NOMO-1 treated with dmso at 0.1 percent for 144 hours (cell line): ENCODE data around the gene LMNTD2.

Source experiments
- DNase-seq: peaks from one replicate; lab custom pipeline; 2025; ENCODE audit not compliant: unreplicated experiment; lab: John Stamatoyannopoulos, UW

LMNTD2 gene

DNA sequence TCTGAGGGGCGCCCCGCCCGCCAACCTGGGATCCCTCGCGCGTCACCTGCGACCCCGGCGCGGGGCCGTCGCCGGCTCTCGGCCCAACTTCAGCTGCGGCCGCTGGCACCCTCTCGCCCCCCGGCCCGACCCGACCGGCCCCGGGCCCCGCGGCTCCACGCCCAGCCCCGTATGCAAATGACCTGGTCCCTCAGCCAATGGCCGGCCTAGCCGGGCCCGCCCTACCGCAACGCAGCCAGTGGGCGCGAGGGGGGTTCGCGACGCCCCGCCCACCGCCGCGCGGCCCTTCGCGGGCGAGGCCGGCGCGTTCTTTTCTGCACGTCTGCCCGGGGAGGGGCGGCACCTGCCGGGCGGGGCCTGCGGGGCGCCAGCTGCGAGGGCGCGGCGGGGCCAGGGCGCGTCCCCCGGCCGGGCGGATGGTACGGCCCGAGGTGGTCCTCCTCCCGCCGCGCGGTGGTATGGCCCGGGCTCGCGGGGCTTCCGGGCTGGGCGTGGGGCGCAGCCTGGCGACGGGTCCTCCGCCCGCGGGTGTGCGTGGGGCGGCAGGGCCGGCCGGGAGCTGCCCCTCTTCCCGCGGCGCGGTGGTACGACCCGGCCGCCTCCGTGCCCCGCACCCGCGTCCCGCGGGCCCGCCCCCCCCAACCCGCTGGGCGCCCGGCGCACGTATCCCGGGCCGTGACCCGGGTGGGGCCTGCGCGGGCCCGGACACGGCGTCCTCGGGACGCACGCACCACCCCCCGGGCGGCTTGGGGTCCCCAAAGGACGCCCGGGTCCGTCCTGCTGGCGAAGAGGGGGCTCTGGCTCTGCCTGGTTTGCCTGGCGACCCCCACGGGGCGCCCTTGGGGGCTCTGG, 8.0 kb upstream of the LMNTD2 start:
- peak; percentile 90 for DNase-seq

DNA sequence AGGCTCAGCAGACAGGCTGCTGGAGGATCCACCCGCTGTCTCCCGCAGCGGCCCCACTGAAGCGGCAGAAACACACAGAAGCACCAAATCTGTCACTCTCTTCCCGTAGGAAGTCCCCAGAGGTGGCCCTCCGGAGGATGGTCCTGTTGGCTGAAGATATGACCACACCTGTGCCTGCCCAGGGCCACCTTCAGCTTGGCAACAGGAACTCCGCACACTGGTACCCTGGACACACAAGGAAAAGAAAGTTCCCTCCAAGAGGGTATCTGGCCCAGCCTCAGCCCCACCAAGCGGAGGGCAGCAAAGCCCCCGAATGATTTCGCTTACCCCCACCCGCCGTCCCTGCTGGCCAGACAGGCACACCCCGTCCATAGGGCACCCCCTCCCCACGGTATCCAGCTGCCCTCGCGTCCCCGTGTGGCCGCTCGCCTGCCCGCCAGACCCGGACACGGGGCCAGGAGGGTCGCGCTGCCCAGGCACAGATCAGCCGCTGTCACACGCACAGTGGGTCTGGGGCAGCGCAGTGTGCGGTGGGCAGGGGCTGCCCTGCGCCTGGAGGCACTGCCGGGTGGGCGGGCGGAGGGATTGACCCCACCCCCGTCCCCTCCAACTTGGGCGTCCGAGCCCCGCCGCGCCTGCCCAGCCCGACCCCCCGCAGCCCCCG, 7.2 kb upstream of the LMNTD2 start:
- DNase-seq = no peak

DNA sequence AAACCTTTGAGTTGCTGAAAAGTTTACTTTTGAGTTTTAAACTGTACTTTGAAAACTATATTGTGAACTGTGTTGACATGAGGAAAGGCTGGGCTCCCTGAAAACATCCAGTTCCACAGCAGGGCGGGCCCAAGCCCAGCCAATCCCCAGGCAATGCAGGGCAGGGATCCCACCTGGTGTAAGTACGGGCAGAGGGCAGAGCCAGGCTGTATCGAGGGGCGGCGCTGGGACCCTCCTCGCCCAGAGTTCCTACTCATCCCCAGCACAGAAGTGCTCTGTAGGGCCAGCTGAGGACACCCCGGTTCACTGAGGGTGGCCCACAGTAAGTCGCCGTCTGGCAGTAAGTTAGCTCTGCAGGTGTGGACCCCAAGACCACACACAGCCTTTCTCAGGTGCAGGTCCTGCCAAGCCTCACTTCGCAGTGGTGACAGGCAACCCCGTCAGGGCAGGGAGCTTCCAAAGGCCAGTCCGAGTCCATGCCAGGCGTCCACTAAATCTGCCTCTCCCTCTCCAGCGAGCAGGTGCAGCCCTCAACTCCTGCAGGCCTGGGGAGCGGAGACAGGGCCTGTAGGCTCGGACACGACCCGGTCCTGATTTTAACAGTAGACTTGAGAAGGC, 6.6 kb upstream of the LMNTD2 start:
- no peak for DNase-seq

DNA sequence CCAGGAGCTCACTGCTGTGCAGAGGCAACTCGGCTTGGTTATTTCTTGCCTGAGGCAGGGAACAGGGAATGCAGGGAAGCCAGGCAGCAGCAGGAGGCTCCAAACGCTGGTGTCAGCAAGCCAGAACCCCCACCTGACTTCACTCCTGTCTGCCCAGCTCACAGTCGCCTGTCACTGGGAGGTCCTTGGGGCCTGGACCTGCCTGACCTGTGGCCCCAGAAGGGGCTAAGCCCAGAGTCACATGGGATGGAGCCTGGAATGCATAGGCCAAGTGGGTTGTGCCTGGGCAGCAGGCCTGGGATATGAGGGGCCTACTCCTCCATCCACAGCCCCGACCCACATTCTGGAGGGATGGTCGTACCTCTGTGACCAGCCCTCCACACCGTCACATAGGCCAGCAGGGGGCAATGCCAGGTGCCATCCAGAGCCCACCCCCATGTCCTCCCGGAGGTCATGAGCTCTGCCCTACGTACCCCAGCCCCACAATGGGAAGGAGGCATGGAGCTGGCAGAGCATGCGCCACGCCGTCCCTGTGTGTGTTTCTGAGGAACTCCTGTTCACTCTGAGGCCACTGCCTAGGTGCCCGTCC, 5.5 kb upstream of the LMNTD2 start:
- DNase-seq = no peak

DNA sequence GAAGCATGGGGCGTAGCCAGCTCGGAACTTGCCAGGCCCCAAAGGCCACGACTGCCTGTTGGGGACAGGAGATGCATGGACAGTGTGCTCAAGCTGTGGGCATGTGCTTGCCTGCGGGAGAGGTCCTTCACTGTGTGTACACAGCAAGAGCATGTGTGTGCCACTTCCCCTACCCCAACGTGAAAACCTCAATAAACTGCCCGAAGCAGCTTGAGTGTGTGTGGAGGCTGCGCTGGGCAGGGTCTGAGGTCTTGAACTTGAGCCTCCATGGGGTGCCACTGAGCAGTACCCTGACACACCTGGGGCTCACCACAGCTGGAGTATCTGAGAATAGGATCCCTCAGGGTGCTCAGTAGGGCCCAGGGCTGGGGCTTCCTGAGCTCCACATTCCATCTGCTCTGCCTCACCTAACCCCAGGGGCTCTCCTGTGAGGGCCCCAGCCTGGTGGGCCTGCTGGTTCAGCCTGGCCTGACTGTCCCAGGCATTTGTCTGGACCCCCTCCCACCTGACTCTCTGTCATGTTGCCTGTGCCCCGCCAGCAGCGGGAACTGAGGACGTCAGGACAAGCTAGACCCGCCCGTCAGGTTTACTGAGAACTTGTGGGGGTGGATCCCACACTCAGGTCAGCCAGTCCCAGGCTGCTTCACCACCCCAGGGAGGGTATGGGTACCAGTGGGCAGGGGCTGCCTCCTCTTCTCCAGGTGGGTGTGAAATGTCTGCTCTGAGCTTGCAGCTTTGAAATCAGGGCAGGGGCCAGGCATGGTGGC, 3.5 kb upstream of the LMNTD2 start:
- DNase-seq = no peak

DNA sequence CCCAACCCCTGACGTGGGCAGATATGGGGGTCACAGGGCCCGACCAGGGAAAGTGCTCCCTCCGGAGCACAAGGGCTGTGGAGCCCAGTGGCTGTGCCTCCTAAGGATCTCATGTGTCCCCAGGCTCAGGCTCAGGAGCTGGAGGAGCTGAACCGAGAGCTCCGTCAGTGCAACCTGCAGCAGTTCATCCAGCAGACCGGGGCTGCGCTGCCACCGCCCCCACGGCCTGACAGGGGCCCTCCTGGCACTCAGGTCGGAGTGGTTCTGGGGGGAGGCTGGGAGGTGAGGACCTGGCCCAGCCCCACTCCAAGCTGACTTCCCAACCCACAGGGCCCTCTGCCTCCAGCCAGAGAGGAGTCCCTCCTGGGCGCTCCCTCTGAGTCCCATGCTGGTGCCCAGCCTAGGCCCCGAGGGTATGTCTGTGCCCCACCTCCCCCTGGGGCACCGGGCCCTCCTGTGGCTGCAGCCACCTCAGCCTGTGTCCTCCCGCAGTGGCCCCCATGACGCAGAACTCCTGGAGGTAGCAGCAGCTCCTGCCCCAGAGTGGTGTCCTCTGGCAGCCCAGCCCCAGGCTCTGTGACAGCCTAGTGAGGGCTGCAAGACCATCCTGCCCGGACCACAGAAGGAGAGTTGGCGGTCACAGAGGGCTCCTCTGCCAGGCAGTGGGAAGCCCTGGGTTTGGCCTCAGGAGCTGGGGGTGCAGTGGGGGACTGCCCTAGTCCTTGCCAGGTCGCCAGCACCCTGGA, 2.7 kb upstream of the LMNTD2 start:
- no peak for DNase-seq

DNA sequence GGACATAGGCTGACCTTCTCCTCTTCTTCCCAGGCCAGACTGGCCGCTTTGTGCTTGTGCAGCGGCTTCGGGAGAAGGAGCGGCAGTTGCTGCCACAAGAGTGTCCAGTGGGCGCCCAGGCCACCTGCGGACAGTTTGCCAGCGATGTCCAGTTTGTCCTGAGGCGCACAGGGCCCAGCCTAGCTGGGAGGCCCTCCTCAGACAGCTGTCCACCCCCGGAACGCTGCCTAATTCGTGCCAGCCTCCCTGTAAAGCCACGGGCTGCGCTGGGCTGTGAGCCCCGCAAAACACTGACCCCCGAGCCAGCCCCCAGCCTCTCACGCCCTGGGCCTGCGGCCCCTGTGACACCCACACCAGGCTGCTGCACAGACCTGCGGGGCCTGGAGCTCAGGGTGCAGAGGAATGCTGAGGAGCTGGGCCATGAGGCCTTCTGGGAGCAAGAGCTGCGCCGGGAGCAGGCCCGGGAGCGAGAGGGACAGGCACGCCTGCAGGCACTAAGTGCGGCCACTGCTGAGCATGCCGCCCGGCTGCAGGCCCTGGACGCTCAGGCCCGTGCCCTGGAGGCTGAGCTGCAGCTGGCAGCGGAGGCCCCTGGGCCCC, 1.6 kb upstream of the LMNTD2 start:
- DNase-seq = no peak

DNA sequence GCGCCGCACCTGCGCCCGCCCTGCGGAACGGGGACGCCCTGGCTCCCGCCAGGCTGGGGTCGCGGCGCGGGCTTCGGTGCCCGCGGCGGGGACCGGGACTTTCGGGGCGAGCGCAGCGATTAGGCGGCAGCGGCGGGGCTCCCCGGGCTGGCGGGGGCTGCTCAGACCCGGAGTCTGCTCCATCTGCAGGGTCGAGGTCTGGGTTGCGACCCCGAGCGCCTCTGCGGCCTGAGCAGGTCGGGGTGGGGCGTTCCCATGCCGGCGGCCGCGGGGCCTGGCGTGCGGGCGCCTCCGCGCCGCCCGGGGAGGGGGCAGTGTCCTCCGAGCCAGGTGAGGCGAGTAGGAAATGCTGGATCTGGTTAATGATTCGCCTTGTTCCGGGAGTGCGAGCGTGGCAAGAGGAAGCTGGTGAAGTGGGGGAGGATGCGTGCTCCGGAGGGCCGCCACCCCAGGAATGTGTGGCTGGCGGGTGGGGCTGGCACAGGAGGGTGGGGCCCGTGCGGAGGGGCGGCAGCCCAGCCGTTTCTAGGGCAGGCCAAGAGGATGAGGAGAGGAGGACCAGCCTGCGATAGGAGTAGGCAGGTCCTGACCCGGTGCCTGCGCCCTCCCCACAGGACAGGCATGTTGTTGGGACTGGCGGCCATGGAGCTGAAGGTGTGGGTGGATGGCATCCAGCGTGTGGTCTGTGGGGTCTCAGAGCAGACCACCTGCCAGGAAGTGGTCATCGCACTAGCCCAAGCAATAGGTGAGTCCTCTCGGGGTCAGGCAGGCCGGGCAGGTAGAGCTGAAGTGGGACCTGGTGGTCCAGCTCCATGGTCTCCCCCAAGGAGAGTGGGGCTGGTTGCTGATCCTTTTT, 838 bp upstream of the LMNTD2 start:
- DNase-seq = peak; percentile 28

DNA sequence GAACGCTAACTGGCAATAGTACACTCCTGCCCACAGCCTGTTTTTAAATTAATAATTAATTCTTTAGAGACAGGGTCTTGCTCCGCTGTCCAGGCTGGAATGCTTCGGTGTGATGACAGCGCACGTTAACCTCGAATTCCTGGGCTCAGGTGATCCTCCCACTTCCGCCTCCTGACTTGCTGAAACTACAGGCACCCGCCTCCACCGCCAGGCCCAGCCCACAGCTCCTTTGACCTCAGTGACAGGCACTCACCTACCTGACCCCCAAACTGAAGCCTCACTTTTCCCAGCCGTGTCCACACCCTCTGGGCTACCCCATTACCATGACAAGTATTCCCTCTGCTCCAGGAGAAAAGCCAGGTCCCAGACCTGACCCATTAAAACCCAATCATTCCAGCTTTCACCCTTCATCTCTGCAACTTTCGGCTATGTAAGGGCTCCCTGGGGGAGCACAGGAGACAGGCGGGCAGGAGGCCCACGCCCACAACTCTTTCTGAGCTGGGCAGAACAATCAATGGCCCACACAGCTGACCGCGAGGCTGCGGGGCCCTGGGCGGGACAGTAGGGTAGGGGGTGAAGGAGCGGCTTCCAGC, 730 bp downstream of the LMNTD2 start:
- DNase-seq = no peak

DNA sequence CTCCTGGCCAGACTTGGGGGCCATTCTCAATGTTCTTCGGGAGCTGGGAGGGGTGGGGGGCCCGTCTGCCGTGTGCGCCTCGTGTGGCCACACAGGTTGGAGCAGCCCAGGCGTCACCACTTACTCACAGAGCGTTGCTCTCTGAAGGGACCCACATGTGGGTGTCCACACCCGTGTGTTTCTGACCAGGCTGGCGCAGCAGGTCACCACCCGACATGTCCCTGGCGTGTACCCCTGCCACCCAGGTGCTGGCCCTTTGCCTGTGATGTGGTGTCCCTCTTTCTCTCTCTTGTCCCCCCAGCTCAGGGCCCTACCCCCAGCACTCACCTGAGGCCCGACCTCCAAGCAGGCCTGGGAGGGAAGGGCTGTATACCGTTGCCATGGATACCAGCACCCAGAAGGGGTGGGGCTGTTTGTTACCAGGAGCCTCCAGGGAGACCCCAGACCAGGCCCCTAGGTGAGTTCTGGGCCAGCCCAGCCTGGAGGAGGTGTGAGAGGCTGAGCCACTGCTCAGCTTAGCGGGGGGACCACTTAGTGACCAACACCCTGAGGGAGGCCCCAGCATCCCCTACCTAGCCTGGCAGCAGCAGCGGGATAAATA, 1.4 kb downstream of the LMNTD2 start:
- DNase-seq = no peak

DNA sequence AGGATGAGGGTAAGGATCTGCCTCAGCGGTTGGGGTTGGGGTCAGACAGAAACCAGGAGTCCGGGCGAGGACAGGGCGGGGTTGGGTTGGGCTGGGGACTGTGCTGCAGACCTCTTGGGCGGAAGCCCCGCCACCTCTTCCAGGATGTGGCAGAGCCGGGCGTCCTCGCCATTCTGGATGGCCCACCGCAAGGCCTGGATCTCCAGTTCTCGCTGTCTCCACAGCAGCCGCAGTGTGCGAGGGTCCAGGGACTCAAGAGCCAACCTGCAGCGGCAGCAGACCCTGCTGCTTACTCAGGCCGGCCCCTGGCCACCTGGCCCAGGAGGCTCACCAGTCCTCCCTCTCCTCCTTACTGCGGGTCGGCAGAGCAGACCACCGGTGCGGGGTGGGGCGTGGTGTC, 2.0 kb downstream of the LMNTD2 start:
- DNase-seq = no peak

DNA sequence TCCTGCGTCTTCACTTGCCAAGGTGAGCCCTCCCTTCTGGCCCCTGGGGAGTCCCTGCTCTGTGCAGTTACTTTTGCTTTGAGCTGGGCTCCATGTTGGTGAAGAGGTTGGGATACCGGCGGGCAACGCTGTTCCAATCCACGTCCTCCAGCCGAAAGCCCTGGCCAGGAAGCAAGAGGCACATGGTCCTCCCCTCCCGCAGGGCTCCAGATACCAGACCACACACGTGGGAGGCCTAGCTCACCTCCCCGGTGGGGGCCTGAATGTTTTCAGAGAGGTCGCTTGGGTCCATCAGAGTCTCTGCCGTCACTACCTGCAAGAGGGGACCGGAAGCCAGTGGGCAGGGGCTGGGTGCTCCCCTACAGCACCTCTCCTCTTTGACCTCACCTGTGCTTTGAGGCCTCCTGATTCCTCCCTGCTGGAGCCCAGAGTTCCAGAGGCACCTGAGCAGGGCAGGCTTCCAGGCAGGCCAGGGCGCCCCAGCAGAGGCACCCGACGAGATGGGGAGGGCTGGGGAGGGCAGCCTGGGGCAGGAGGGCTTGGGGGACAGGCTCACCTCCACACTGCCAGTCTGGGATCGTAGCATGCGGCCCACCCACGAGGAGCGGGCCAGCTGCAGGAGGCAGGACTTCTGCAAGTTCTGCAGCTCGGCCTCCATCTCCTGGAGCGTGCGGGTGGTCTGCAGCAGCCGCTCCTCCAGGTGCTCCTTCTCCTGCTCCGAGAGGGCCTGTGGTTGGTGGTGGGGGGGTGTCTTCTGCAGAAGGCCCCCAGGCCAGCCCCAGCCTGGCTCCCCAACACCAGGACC, 3.0 kb downstream of the LMNTD2 start:
- DNase-seq = no peak

DNA sequence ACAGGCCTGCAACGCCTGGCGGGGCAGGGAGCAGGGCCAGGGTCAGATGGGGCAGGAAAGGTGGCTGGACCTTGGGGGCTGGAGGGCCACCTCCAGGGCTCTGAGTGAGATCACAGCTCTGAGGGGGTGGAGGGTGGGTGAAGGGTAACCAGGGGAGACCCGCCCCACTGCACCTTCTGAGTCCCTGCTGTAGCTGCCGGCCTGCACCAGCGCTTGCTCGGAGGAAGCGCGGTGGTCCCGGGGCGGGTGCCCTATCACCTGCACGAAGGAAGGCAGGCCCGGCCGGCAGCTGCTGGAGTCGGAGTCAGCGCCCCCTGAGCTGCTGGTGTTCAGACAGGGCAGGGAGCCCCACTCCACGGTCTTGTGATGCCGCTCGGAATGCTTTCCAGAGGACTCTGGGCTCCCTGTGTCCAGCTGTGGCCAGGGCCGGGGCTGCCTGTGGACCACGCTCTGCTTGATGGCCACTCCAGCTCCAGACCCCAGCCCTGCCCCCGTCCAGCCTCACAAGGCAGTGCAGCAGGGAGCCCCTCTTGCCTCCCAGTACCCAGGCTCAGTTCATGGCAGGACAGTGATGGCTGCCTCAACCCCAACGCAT, 3.8 kb downstream of the LMNTD2 start:
- DNase-seq = no peak

DNA sequence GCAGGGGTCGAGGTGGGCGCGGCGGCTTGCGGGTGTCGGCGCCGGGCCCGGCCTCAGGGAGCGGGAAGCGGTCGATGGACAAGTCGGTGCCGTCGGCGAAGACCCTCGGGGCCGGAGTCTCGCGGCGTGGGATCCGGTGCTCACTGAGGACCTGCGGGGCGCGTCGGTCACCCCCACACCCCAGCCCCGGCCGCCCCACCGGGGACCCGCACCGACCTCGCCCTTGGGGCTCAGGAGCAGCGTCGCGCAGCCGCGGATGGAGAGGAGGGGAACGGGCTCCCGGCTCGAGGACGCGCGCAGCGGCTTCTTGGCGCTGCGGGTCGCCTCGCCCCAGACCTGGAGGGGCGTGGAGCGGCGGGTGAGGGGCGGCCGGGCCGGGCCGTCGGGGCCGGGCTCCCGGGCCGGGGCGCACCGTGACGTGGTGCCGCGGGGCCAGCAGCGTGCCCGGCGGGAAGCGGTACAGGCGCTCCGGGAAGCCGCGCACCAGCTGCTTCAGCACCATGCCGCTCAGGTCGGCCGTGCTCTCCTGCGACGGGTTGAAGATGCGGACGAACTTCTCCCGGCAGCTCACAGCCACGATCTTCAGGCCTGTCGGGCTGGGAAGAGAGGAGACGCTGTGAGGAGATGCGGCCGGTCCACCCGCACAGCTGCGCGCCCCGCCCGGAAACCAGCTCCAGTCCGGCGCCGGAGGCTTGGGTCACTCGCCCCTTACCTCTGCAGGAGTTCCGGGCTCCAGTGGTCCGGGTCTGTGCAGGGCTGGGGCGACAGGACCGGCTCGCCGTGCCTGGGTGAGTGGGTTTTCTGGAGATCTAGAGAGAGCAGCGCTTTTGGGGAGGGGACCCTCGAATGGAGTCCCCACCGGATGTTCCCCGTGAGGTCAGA, 4.5 kb downstream of the LMNTD2 start:
- DNase-seq = no peak

DNA sequence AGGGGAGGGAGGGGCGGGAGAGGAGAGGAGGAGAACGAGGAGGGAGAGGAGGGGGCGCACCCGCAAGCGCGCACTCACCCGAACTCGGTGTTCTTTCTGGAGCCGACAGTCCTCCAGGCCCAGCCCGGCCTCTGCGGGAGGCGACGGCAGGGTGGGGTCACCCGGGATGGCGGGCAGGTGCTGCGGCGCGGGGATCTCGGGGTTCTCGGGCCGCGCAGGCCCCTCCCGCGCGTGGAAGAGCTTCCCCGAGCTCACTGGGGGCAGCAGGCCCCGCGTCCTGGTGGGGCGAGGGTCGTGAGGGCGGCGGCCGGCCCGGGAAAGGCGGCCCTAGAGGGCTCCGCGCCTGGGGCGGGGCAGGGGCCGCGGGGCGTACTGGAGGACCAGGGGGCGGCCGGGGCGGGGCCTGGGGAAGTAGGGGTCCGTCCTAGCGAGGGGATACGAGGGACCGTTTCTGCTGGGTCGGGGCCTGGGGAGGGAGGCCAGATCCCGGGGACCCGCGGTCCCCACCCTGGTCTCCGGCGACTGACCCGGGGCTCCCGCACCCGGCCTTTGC, 5.2 kb downstream of the LMNTD2 start:
- no peak for DNase-seq
